Glutamatergic neuron (in vitro differentiated cells): ENCODE data around the gene PYGB. TPM values are rescaled to one million over a fixed set of nuclear protein-coding genes. Genes with fewer than 3 reads are reported as not detected.

Source experiments
- DNase-seq: peaks from one replicate; pipeline ENCODE4 v3.0.0; 2022
- H3K27ac Mint-ChIP-seq: one replicate; pipeline ENCODE4 v1.8.0; 2020; ENCODE audit warnings: mild to moderate bottlenecking, mixed read lengths, inconsistent platforms; ENCODE audit not compliant: unreplicated experiment
- H3K27me3 Mint-ChIP-seq: one replicate; pipeline ENCODE4 v1.8.0; 2020; ENCODE audit warnings: mild to moderate bottlenecking, moderate library complexity, mixed read lengths, inconsistent platforms; ENCODE audit not compliant: unreplicated experiment
- H3K36me3 Mint-ChIP-seq: one replicate; pipeline ENCODE4 v1.8.0; 2020; ENCODE audit warnings: mild to moderate bottlenecking, mixed read lengths, inconsistent platforms; ENCODE audit not compliant: unreplicated experiment
- H3K4me1 Mint-ChIP-seq: one replicate; pipeline ENCODE4 v1.8.0; 2020; ENCODE audit warnings: mild to moderate bottlenecking, low read depth, mixed read lengths, inconsistent platforms; ENCODE audit not compliant: unreplicated experiment
- H3K4me3 Mint-ChIP-seq: one replicate; pipeline ENCODE4 v1.8.0; 2020; ENCODE audit warnings: mild to moderate bottlenecking, mixed read lengths, inconsistent platforms; ENCODE audit not compliant: unreplicated experiment
- H3K9me3 Mint-ChIP-seq: one replicate; pipeline ENCODE4 v1.8.0; 2020; ENCODE audit warnings: mild to moderate bottlenecking, moderate library complexity, mixed read lengths, inconsistent platforms; ENCODE audit not compliant: unreplicated experiment
- CTCF ChIP-seq: fragments of 200-600 bp; sonication (generic); IDR thresholded peaks from one replicate; pipeline ENCODE4 v1.5.0; 2021; ENCODE audit not compliant: partially characterized antibody, unreplicated experiment
- total RNA-seq: library from RNA; stranded (reverse); fragmentation: NEBNext Ultra II Directional; extraction: Animal tissue kit (Norgen Biotek cat#: 25700); gene quantifications from one replicate; pipeline ENCODE4 v1.2.1, GENCODE V29; 2021; ENCODE audit not compliant: unreplicated experiment

PYGB gene
- total RNA-seq, 1 donor from 2014 or later = 295 TPM

- Mint-ChIP-seq H3K4me3 (no peak overlapping the region), H3K36me3 (peaks cover 10% of the 10 kb centered on the region), H3K27ac (no peak overlapping the region), H3K9me3 (peaks cover 12% of the 10 kb centered on the region), H3K4me1 (peaks cover 6% of the 10 kb centered on the region), H3K27me3 (peaks cover 8% of the 10 kb centered on the region)
- no peak for DNase-seq
- no peak for TF ChIP-seq CTCF
Observed at GRCh38 chr20:25271486-25272222, 23.8 kb downstream of the PYGB start.

GRCh38 chr20:25272223-25273000, 24.5 kb downstream of the PYGB start:
- Mint-ChIP-seq H3K27me3 (peaks cover 8% of the 10 kb centered on the region), H3K27ac (no peak overlapping the region), H3K4me3 (no peak overlapping the region), H3K4me1 (peaks cover 6% of the 10 kb centered on the region), H3K36me3 (peaks cover 10% of the 10 kb centered on the region), H3K9me3 (peaks cover 12% of the 10 kb centered on the region)
- TF ChIP-seq CTCF = no peak
- DNase-seq = no peak

- peak; percentile 10 for DNase-seq
- H3K27me3 Mint-ChIP-seq = peaks cover 8% of the 10 kb centered on the region
- no peak overlapping the region for H3K27ac Mint-ChIP-seq
Observed at GRCh38 chr20:25273046-25273445, 25.2 kb downstream of the PYGB start.

GRCh38 chr20:25273541-25274358, 25.9 kb downstream of the PYGB start:
- H3K4me3 Mint-ChIP-seq = no peak overlapping the region
- peaks cover 8% of the 10 kb centered on the region for H3K36me3 Mint-ChIP-seq
- peaks cover 8% of the 10 kb centered on the region for H3K27me3 Mint-ChIP-seq
- DNase-seq = no peak
- no peak for TF ChIP-seq CTCF
- H3K27ac Mint-ChIP-seq = peak overlapping the region; percentile 17
- H3K4me1 Mint-ChIP-seq = peaks cover 5% of the 10 kb centered on the region
- peaks cover 12% of the 10 kb centered on the region for H3K9me3 Mint-ChIP-seq

More at GRCh38 chr20:25273046-25273445, 25.2 kb downstream of the PYGB start:
- H3K36me3 Mint-ChIP-seq = peaks cover 10% of the 10 kb centered on the region
- H3K4me3 Mint-ChIP-seq = no peak overlapping the region
- TF ChIP-seq CTCF = no peak
- peaks cover 5% of the 10 kb centered on the region for H3K4me1 Mint-ChIP-seq
- H3K9me3 Mint-ChIP-seq = peaks cover 12% of the 10 kb centered on the region
